Midbrain (tissue), 1 donor: ENCODE measurements around the gene MAB21L3.

ENCODE experiments used
- DNase-seq: peaks from one replicate; lab custom pipeline; 2025; lab: John Stamatoyannopoulos, UW

The MAB21L3 gene

GRCh38 chr1:116111524-116112021 is 374 bp downstream of the MAB21L3 start:
- no peak for DNase-seq

- no peak for DNase-seq
Observed at GRCh38 chr1:116112388-116113140, 1.4 kb downstream of the MAB21L3 start.

- no peak for DNase-seq
Observed at GRCh38 chr1:116113615-116114014, 2.4 kb downstream of the MAB21L3 start.

GRCh38 chr1:116115476-116116439 is 4.6 kb downstream of the MAB21L3 start:
- DNase-seq: no peak

GRCh38 chr1:116118471-116118870 is 7.3 kb downstream of the MAB21L3 start:
- DNase-seq: no peak

- no peak for DNase-seq
Observed at GRCh38 chr1:116119876-116120275, 8.7 kb downstream of the MAB21L3 start.

- no peak for DNase-seq
Observed at GRCh38 chr1:116122955-116123757, 12.0 kb downstream of the MAB21L3 start.

GRCh38 chr1:116123837-116124533 is 12.8 kb downstream of the MAB21L3 start:
- DNase-seq: no peak

GRCh38 chr1:116125758-116126157 is 14.6 kb downstream of the MAB21L3 start:
- no peak for DNase-seq

GRCh38 chr1:116126281-116126680 is 15.1 kb downstream of the MAB21L3 start:
- DNase-seq: no peak

GRCh38 chr1:116127123-116127847 is 16.1 kb downstream of the MAB21L3 start:
- no peak for DNase-seq

- DNase-seq: no peak
Observed at GRCh38 chr1:116127848-116128540, 16.8 kb downstream of the MAB21L3 start.

GRCh38 chr1:116128664-116129063 is 17.5 kb downstream of the MAB21L3 start:
- DNase-seq: no peak

- DNase-seq: no peak
Observed at GRCh38 chr1:116129537-116129936, 18.3 kb downstream of the MAB21L3 start.

- DNase-seq: no peak
Observed at GRCh38 chr1:116130356-116130755, 19.2 kb downstream of the MAB21L3 start.

GRCh38 chr1:116131170-116131569 is 20.0 kb downstream of the MAB21L3 start:
- no peak for DNase-seq

GRCh38 chr1:116131866-116132605 is 20.8 kb downstream of the MAB21L3 start:
- DNase-seq: no peak

GRCh38 chr1:116133696-116134475 is 22.7 kb downstream of the MAB21L3 start:
- no peak for DNase-seq

GRCh38 chr1:116134476-116134773 is 23.2 kb downstream of the MAB21L3 start:
- DNase-seq: no peak
